Fibroblast of upper back skin (primary cell): ENCODE data around the gene ABTB1.

ENCODE experiments used
- DNase-seq: peaks from one replicate; pipeline ENCODE4 v3.0.0-alpha.2; 2013

ABTB1 gene

GRCh38 chr3:127707851-127708411, 35.2 kb downstream of the ABTB1 start:
- DNase-seq = no peak

GRCh38 chr3:127708837-127709236, 36.1 kb downstream of the ABTB1 start:
- DNase-seq = no peak

- no peak for DNase-seq
Observed at GRCh38 chr3:127709320-127710060, 36.7 kb downstream of the ABTB1 start.

GRCh38 chr3:127710155-127710941, 37.6 kb downstream of the ABTB1 start:
- no peak for DNase-seq

- no peak for DNase-seq
Observed at GRCh38 chr3:127711021-127711695, 38.4 kb downstream of the ABTB1 start.

GRCh38 chr3:127711896-127712295, 39.1 kb downstream of the ABTB1 start:
- no peak for DNase-seq

- no peak for DNase-seq
Observed at GRCh38 chr3:127712461-127712860, 39.7 kb downstream of the ABTB1 start.

- DNase-seq = no peak
Observed at GRCh38 chr3:127712881-127713771, 40.4 kb downstream of the ABTB1 start.

- no peak for DNase-seq
Observed at GRCh38 chr3:127714125-127714571, 41.4 kb downstream of the ABTB1 start.

GRCh38 chr3:127714866-127715265, 42.1 kb downstream of the ABTB1 start:
- no peak for DNase-seq

- DNase-seq = no peak
Observed at GRCh38 chr3:127715532-127715931, 42.8 kb downstream of the ABTB1 start.

GRCh38 chr3:127716384-127716783, 43.6 kb downstream of the ABTB1 start:
- no peak for DNase-seq

GRCh38 chr3:127717357-127718244, 44.8 kb downstream of the ABTB1 start:
- DNase-seq = peak; percentile 86

- no peak for DNase-seq
Observed at GRCh38 chr3:127718245-127718915, 45.6 kb downstream of the ABTB1 start.

- no peak for DNase-seq
Observed at GRCh38 chr3:127718916-127719290, 46.2 kb downstream of the ABTB1 start.

- no peak for DNase-seq
Observed at GRCh38 chr3:127719369-127719768, 46.6 kb downstream of the ABTB1 start.

- DNase-seq = no peak
Observed at GRCh38 chr3:127720161-127720823, 47.5 kb downstream of the ABTB1 start.

GRCh38 chr3:127720985-127721935, 48.5 kb downstream of the ABTB1 start:
- no peak for DNase-seq
